NCI-H1694 (cell line): ENCODE results near the gene SLC9C1.

Experiments
- DNase-seq: peaks from one replicate; lab custom pipeline; 2025; lab: John Stamatoyannopoulos, UW

SLC9C1 gene

GRCh38 chr3:112109322-112109721, 184.7 kb downstream of the SLC9C1 start:
- DNase-seq = no peak

GRCh38 chr3:112104774-112105173, 189.2 kb downstream of the SLC9C1 start:
- DNase-seq = no peak

- no peak for DNase-seq
These were observed 192.1 kb downstream of the SLC9C1 start for GRCh38 chr3:112101916-112102315.

- no peak for DNase-seq
These were observed 196.6 kb downstream of the SLC9C1 start for GRCh38 chr3:112097378-112097777.

- DNase-seq = no peak
These were observed 197.8 kb downstream of the SLC9C1 start for GRCh38 chr3:112096176-112096575.

GRCh38 chr3:112095731-112096130, 198.3 kb downstream of the SLC9C1 start:
- DNase-seq = no peak

GRCh38 chr3:112093180-112093522, 200.9 kb downstream of the SLC9C1 start:
- DNase-seq = no peak

- DNase-seq = no peak
These were observed 201.4 kb downstream of the SLC9C1 start for GRCh38 chr3:112092496-112093179.

- DNase-seq = no peak
These were observed 203.0 kb downstream of the SLC9C1 start for GRCh38 chr3:112090887-112091586.
